Activated naive CD4-positive, alpha-beta T cell treated with Interleukin-2 at 50 U/mL for 16 hours (primary cell): ENCODE results near the gene RNF214.

Experiments used
- DNase-seq: peaks from one replicate; pipeline ENCODE4 v3.0.0-alpha.2; 2020

RNF214 gene

GRCh38 chr11:117217141-117218084, 15.1 kb upstream of the RNF214 start:
- no peak for DNase-seq

GRCh38 chr11:117218133-117218915, 14.1 kb upstream of the RNF214 start:
- DNase-seq, result no peak

GRCh38 chr11:117219001-117219400, 13.5 kb upstream of the RNF214 start:
- DNase-seq, result no peak

- no peak for DNase-seq
These were observed 13.0 kb upstream of the RNF214 start for GRCh38 chr11:117219455-117219854.

GRCh38 chr11:117219995-117220394, 12.5 kb upstream of the RNF214 start:
- no peak for DNase-seq

- no peak for DNase-seq
These were observed 11.9 kb upstream of the RNF214 start for GRCh38 chr11:117220568-117220967.

GRCh38 chr11:117220999-117221774, 11.3 kb upstream of the RNF214 start:
- no peak for DNase-seq

GRCh38 chr11:117221775-117222517, 10.5 kb upstream of the RNF214 start:
- no peak for DNase-seq

- no peak for DNase-seq
These were observed 9.3 kb upstream of the RNF214 start for GRCh38 chr11:117222991-117223740.

GRCh38 chr11:117223741-117224689, 8.5 kb upstream of the RNF214 start:
- DNase-seq, result no peak

- no peak for DNase-seq
These were observed 6.8 kb upstream of the RNF214 start for GRCh38 chr11:117225553-117226170.

GRCh38 chr11:117226388-117227385, 5.8 kb upstream of the RNF214 start:
- DNase-seq, result peak; percentile 25

- DNase-seq, result no peak
These were observed 4.4 kb upstream of the RNF214 start for GRCh38 chr11:117228091-117228490.

- no peak for DNase-seq
These were observed 3.1 kb upstream of the RNF214 start for GRCh38 chr11:117229411-117229810.

- DNase-seq, result no peak
These were observed 2.6 kb upstream of the RNF214 start for GRCh38 chr11:117229931-117230285.

- DNase-seq, result peak; percentile 53
These were observed 2.0 kb upstream of the RNF214 start for GRCh38 chr11:117230286-117230961.

GRCh38 chr11:117230999-117231841, 1.3 kb upstream of the RNF214 start:
- no peak for DNase-seq
